Measurements from ENCODE around the gene COTL1. TPM values are rescaled to one million over a fixed set of nuclear protein-coding genes. Genes with fewer than 3 reads are reported as not detected.

COTL1 gene
- total RNA-seq, 4 donors from 2014 or later = 19.1 to 66.9 (median 29.4) TPM

- Histone ChIP-seq H3K9me3 (no peaks in the 10 kb centered on the region), H3K27me3 (no peaks in the 10 kb centered on the region), H3K4me1 (peaks cover 0 to 7% of the 10 kb centered on the region in 2 donors), H3K27ac (peak overlapping the region; percentile 77 to 86), H3K4me3 (no peak overlapping the region), H3K36me3 (no peaks in the 10 kb centered on the region)
- no peak for DNase-seq
- TF ChIP-seq CTCF (IDR thresholded peaks at IDR 0.05) = no peak
- TF ChIP-seq POLR2A (IDR thresholded peaks at IDR 0.05) = no peak
- intact Hi-C loops (cut with DNase I; ENCODE audit: low total_unique reads) = no loop called here
These were observed 4.3 kb downstream of the COTL1 start for GRCh38 chr16:84613408-84614072.

- intact Hi-C loops (cut with DNase I; ENCODE audit: low total_unique reads) = no loop called here
- Histone ChIP-seq H3K9me3 (no peaks in the 10 kb centered on the region), H3K36me3 (no peaks in the 10 kb centered on the region), H3K27me3 (no peaks in the 10 kb centered on the region), H3K27ac (peak overlapping the region in 1 of 2 donors; percentile 86), H3K4me3 (no peak overlapping the region), H3K4me1 (peaks cover 0 to 7% of the 10 kb centered on the region in 2 donors)
- TF ChIP-seq CTCF (IDR thresholded peaks at IDR 0.05) = no peak
- TF ChIP-seq POLR2A (IDR thresholded peaks at IDR 0.05) = no peak
- DNase-seq = no peak
These were observed 5.2 kb downstream of the COTL1 start for GRCh38 chr16:84612686-84613085.

- no peak for TF ChIP-seq CTCF (IDR thresholded peaks at IDR 0.05)
- TF ChIP-seq POLR2A (IDR thresholded peaks at IDR 0.05) = no peak
- intact Hi-C loops (cut with DNase I; ENCODE audit: low total_unique reads) = no loop called here
- no peaks in the 10 kb centered on the region for H3K27me3 ChIP-seq
- H3K27ac ChIP-seq = peak overlapping the region; percentile 28 to 71
- no peak overlapping the region for H3K4me3 ChIP-seq
- H3K36me3 ChIP-seq = no peaks in the 10 kb centered on the region
- no peaks in the 10 kb centered on the region for H3K9me3 ChIP-seq
- H3K4me1 ChIP-seq = peaks cover 0 to 7% of the 10 kb centered on the region in 2 donors
- DNase-seq = no peak
These were observed 6.8 kb downstream of the COTL1 start for GRCh38 chr16:84611041-84611440.

GRCh38 chr16:84610376-84610775 is 7.5 kb downstream of the COTL1 start:
- no peak for TF ChIP-seq POLR2A (IDR thresholded peaks at IDR 0.05)
- intact Hi-C loops (cut with DNase I; ENCODE audit: low total_unique reads) = no loop called here
- no peak overlapping the region for H3K27ac ChIP-seq
- no peak overlapping the region for H3K4me3 ChIP-seq
- H3K9me3 ChIP-seq = no peaks in the 10 kb centered on the region
- no peak for DNase-seq
- H3K4me1 ChIP-seq = peaks cover 0 to 7% of the 10 kb centered on the region in 2 donors
- H3K36me3 ChIP-seq = no peaks in the 10 kb centered on the region
- H3K27me3 ChIP-seq = no peaks in the 10 kb centered on the region

GRCh38 chr16:84609563-84610177 is 8.2 kb downstream of the COTL1 start:
- no peaks in the 10 kb centered on the region for H3K27me3 ChIP-seq
- no peak overlapping the region for H3K4me3 ChIP-seq
- H3K27ac ChIP-seq = no peak overlapping the region
- H3K36me3 ChIP-seq = no peaks in the 10 kb centered on the region
- peaks cover 0 to 7% of the 10 kb centered on the region in 2 donors for H3K4me1 ChIP-seq
- no peak for DNase-seq
- intact Hi-C loops (cut with DNase I; ENCODE audit: low total_unique reads) = no loop called here
- no peak for TF ChIP-seq POLR2A (IDR thresholded peaks at IDR 0.05)
- TF ChIP-seq CTCF (IDR thresholded peaks at IDR 0.05) = no peak
- no peaks in the 10 kb centered on the region for H3K9me3 ChIP-seq
